ENCODE data around the gene SDCCAG8. TPM values are rescaled to one million over a fixed set of nuclear protein-coding genes. Genes with fewer than 3 reads are reported as not detected.

The SDCCAG8 gene
- total RNA-seq, 1 donor from 2014 or later: 110 TPM

GRCh38 chr1:243473227-243474135 lies 217.6 kb downstream of the SDCCAG8 start:
- no peak for FAIRE-seq
- peak in 1 of 2 donors; percentile 23 for DNase-seq (ENCODE audit: low spot score in 2 of 2)

GRCh38 chr1:243474136-243474881 lies 218.5 kb downstream of the SDCCAG8 start:
- DNase-seq (ENCODE audit: low spot score in 2 of 2) (peak in 1 of 2 donors; percentile 8), FAIRE-seq (no peak)

GRCh38 chr1:243474906-243475305 lies 219.1 kb downstream of the SDCCAG8 start:
- no peak for DNase-seq (ENCODE audit: low spot score in 2 of 2)
- no peak for FAIRE-seq

- FAIRE-seq (no peak), DNase-seq (ENCODE audit: low spot score in 2 of 2) (peak; percentile 72 to 79)
These were observed 220.1 kb downstream of the SDCCAG8 start for GRCh38 chr1:243475966-243476365.

GRCh38 chr1:243477731-243478290 lies 222.0 kb downstream of the SDCCAG8 start:
- FAIRE-seq (no peak), DNase-seq (ENCODE audit: low spot score in 2 of 2) (no peak)

- DNase-seq (ENCODE audit: low spot score in 2 of 2): no peak
- FAIRE-seq: no peak
These were observed 225.3 kb downstream of the SDCCAG8 start for GRCh38 chr1:243481101-243481500.

- DNase-seq (ENCODE audit: low spot score in 2 of 2) (no peak), FAIRE-seq (no peak)
These were observed 226.5 kb downstream of the SDCCAG8 start for GRCh38 chr1:243482141-243483022.

- DNase-seq (ENCODE audit: low spot score in 2 of 2) (peak in 1 of 2 donors; percentile 62), FAIRE-seq (no peak)
These were observed 227.4 kb downstream of the SDCCAG8 start for GRCh38 chr1:243483071-243483771.

- DNase-seq (ENCODE audit: low spot score in 2 of 2) (no peak), FAIRE-seq (no peak)
These were observed 228.1 kb downstream of the SDCCAG8 start for GRCh38 chr1:243483952-243484351.

GRCh38 chr1:243487036-243487648 lies 231.3 kb downstream of the SDCCAG8 start:
- FAIRE-seq: no peak
- no peak for DNase-seq (ENCODE audit: low spot score in 2 of 2)

- DNase-seq (ENCODE audit: low spot score in 2 of 2) (no peak), FAIRE-seq (no peak)
These were observed 231.9 kb downstream of the SDCCAG8 start for GRCh38 chr1:243487649-243488227.

GRCh38 chr1:243488459-243489157 lies 232.8 kb downstream of the SDCCAG8 start:
- FAIRE-seq (no peak), DNase-seq (ENCODE audit: low spot score in 2 of 2) (no peak)

- DNase-seq (ENCODE audit: low spot score in 2 of 2) (no peak), FAIRE-seq (no peak)
These were observed 233.3 kb downstream of the SDCCAG8 start for GRCh38 chr1:243489158-243489527.

GRCh38 chr1:243489681-243490546 lies 234.1 kb downstream of the SDCCAG8 start:
- FAIRE-seq (no peak), DNase-seq (ENCODE audit: low spot score in 2 of 2) (no peak)

GRCh38 chr1:243490748-243491686 lies 235.2 kb downstream of the SDCCAG8 start:
- FAIRE-seq (no peak), DNase-seq (ENCODE audit: low spot score in 2 of 2) (no peak)

Data from frontal cortex (tissue), 4 donors.